ENCODE data around the gene THTPA.
"Not testable (repeated sequence)": the region's sequence is repeated elsewhere in the genome, so short reads cannot be mapped to it uniquely, and the experiment has no call there.

The THTPA gene

GRCh38 chr14:23582906-23583760 lies 27.1 kb downstream of the THTPA start:
- DNase-seq (ENCODE audit: low read depth in 2 of 3, low spot score in 2 of 3) = no peak

GRCh38 chr14:23583761-23584526 lies 27.9 kb downstream of the THTPA start:
- DNase-seq (ENCODE audit: low read depth in 2 of 3, low spot score in 2 of 3) = not testable (repeated sequence)

- not testable (repeated sequence) for DNase-seq (ENCODE audit: low read depth in 2 of 3, low spot score in 2 of 3)
Measured at GRCh38 chr14:23584527-23585203, 28.6 kb downstream of the THTPA start.

GRCh38 chr14:23588884-23589598 lies 33.0 kb downstream of the THTPA start:
- DNase-seq (ENCODE audit: low read depth in 2 of 3, low spot score in 2 of 3) = peak; percentile 55 to 59 (median 57)

GRCh38 chr14:23589606-23590005 lies 33.5 kb downstream of the THTPA start:
- no peak for DNase-seq (ENCODE audit: low read depth in 2 of 3, low spot score in 2 of 3)

- DNase-seq (ENCODE audit: low read depth in 2 of 3, low spot score in 2 of 3) = no peak
Measured at GRCh38 chr14:23590198-23590597, 34.1 kb downstream of the THTPA start.

- not testable (repeated sequence) for DNase-seq (ENCODE audit: low read depth in 2 of 3, low spot score in 2 of 3)
Measured at GRCh38 chr14:23594191-23594590, 38.1 kb downstream of the THTPA start.

- no peak for DNase-seq (ENCODE audit: low read depth in 2 of 3, low spot score in 2 of 3)
Measured at GRCh38 chr14:23600322-23600707, 44.2 kb downstream of the THTPA start.

- DNase-seq (ENCODE audit: low read depth in 2 of 3, low spot score in 2 of 3) = no peak
Measured at GRCh38 chr14:23600806-23601205, 44.7 kb downstream of the THTPA start.

GRCh38 chr14:23601424-23601823 lies 45.4 kb downstream of the THTPA start:
- no peak for DNase-seq (ENCODE audit: low read depth in 2 of 3, low spot score in 2 of 3)

- DNase-seq (ENCODE audit: low read depth in 2 of 3, low spot score in 2 of 3) = no peak
Measured at GRCh38 chr14:23601845-23602180, 45.7 kb downstream of the THTPA start.

- DNase-seq (ENCODE audit: low read depth in 2 of 3, low spot score in 2 of 3) = no peak
Measured at GRCh38 chr14:23602181-23603095, 46.4 kb downstream of the THTPA start.

GRCh38 chr14:23603103-23603502 lies 47.0 kb downstream of the THTPA start:
- DNase-seq (ENCODE audit: low read depth in 2 of 3, low spot score in 2 of 3) = no peak

GRCh38 chr14:23604148-23604547 lies 48.1 kb downstream of the THTPA start:
- no peak for DNase-seq (ENCODE audit: low read depth in 2 of 3, low spot score in 2 of 3)

- no peak for DNase-seq (ENCODE audit: low read depth in 2 of 3, low spot score in 2 of 3)
Measured at GRCh38 chr14:23604675-23605170, 48.7 kb downstream of the THTPA start.

GRCh38 chr14:23605931-23606585 lies 50.0 kb downstream of the THTPA start:
- DNase-seq (ENCODE audit: low read depth in 2 of 3, low spot score in 2 of 3) = no peak

GRCh38 chr14:23608454-23608853 lies 52.4 kb downstream of the THTPA start:
- no peak for DNase-seq (ENCODE audit: low read depth in 2 of 3, low spot score in 2 of 3)

- DNase-seq (ENCODE audit: low read depth in 2 of 3, low spot score in 2 of 3) = no peak
Measured at GRCh38 chr14:23609001-23609400, 52.9 kb downstream of the THTPA start.

GRCh38 chr14:23609411-23610089 lies 53.5 kb downstream of the THTPA start:
- not testable (repeated sequence) for DNase-seq (ENCODE audit: low read depth in 2 of 3, low spot score in 2 of 3)

Measured in activated CD8-positive, alpha-beta memory T cell treated with anti-CD3 and anti-CD28 coated beads for 48 hours (primary cell).